GM12878 (cell line): ENCODE measurements around the gene FBXL14. TPM values are rescaled to one million over a fixed set of nuclear protein-coding genes. Genes with fewer than 3 reads are reported as not detected.

Source experiments
- ATAC-seq: fragments of 200-7000 bp; cut with Tn5 transposase; 3 replicates; pipeline ENCODE4 v1.9.1; 2020; ENCODE audit warnings: mild to moderate bottlenecking, moderate library complexity
- BruUV-seq: library from RNA; stranded (reverse); fragments of 400-500 nt; replicated peaks from 2 replicates; lab custom pipeline; 2021; lab: Mats Ljungman, UMichigan
- CTCF ChIA-PET: fragments of 300-600 bp; sonication (Branson Sonifier 250); formaldehyde crosslinking; extraction: SDS; loops from one replicate; lab custom pipeline; 2021; ENCODE audit warnings: inconsistent platforms; lab: Yijun Ruan, JAX
- POLR2A ChIA-PET: fragments of 350-600 bp; formaldehyde crosslinking; extraction: SDS; loops from one replicate; lab custom pipeline; 2021; ENCODE audit warnings: inconsistent platforms; lab: Charles Lee
- RAD21 ChIA-PET: fragments of 300-600 bp; sonication (Branson Sonifier 250); formaldehyde crosslinking; loops from one replicate; lab custom pipeline; 2023; ENCODE audit warnings: antibody characterized with exemption; ENCODE audit not compliant: unreplicated experiment; lab: Charles Lee
- SMC1A ChIA-PET: fragments of 300-600 bp; sonication (Branson Sonifier 250); formaldehyde crosslinking; loops from one replicate; lab custom pipeline; 2023; ENCODE audit not compliant: unreplicated experiment, uncharacterized antibody; lab: Charles Lee
- DNase-seq: peaks from one replicate; pipeline ENCODE4 v3.0.0-alpha.2; 2011; ENCODE audit warnings: low read depth, low spot score
- FAIRE-seq: peaks from 3 replicates; lab custom pipeline; 2011; peaks lifted over from hg19 to GRCh38; lab: Jason Lieb, UNC
- H2AFZ ChIP-seq: 2 replicates; pipeline ENCODE4 v1.6.0; 2011; ENCODE audit warnings: low read depth, low read length, control low read depth; ENCODE audit not compliant: control insufficient read depth
- H3K27ac ChIP-seq: 2 replicates; pipeline ENCODE4 v1.5.1; 2011; ENCODE audit warnings: control low read depth; ENCODE audit not compliant: control insufficient read depth, insufficient read depth
- H3K27me3 ChIP-seq, 2 experiments: replicated peaks in 1 of 2; 2 replicates each; pipeline versions ENCODE4 v1.6.0 to v1.6.1; 2011; ENCODE audit warnings: low read length in 1 of 2; ENCODE audit not compliant: control insufficient read depth in 2 of 2, insufficient read depth in 2 of 2
- H3K36me3 ChIP-seq, 2 experiments: 2 replicates each; pipeline ENCODE4 v1.5.1; 2011; ENCODE audit warnings: low read length in 1 of 2; ENCODE audit not compliant: control insufficient read depth in 2 of 2, insufficient read depth in 2 of 2
- H3K4me1 ChIP-seq: 2 replicates; pipeline ENCODE4 v1.6.1; 2011; ENCODE audit warnings: mild to moderate bottlenecking, low read length, moderate library complexity, mixed read lengths; ENCODE audit not compliant: control insufficient read depth, insufficient read depth
- H3K4me2 ChIP-seq: 2 replicates; pipeline ENCODE4 v1.6.0; 2011; ENCODE audit warnings: control low read depth; ENCODE audit not compliant: control insufficient read depth, insufficient read depth
- H3K4me3 ChIP-seq: fragments of 200-600 bp; sonication (generic); 2 replicates; pipeline ENCODE4 v1.5.1; 2016
- H3K79me2 ChIP-seq: 2 replicates; pipeline ENCODE4 v1.6.0; 2011; ENCODE audit warnings: low read length; ENCODE audit not compliant: control insufficient read depth, insufficient read depth
- H3K9ac ChIP-seq: 2 replicates; pipeline ENCODE4 v1.8.0; 2011; ENCODE audit warnings: low read length, control low read depth, mixed read lengths; ENCODE audit not compliant: control insufficient read depth, insufficient read depth
- H3K9me3 ChIP-seq: replicated peaks from 3 replicates; pipeline ENCODE4 v1.5.1; 2011; ENCODE audit warnings: mild to moderate bottlenecking, low read length; ENCODE audit not compliant: control insufficient read depth, insufficient read depth
- H4K20me1 ChIP-seq: 2 replicates; pipeline ENCODE4 v1.6.0; 2011; ENCODE audit not compliant: control insufficient read depth, insufficient read depth
- FOS ChIP-seq: IDR thresholded peaks from 3 replicates; pipeline ENCODE4 v1.6.1; 2011; ENCODE audit warnings: borderline replicate concordance; ENCODE audit not compliant: insufficient read length; ENCODE audit errors: extremely low read depth
- GATAD2B ChIP-seq: fragments of 450-650 bp; conservative IDR thresholded peaks from 2 replicates; pipeline ENCODE4 v1.6.1; 2017; ENCODE audit warnings: low read depth, mild to moderate bottlenecking, moderate library complexity
- IRF3 ChIP-seq: fragments of 450-650 bp; IDR thresholded peaks from 2 replicates; pipeline ENCODE4 v1.6.1; 2014; ENCODE audit warnings: mild to moderate bottlenecking
- LARP7 ChIP-seq: fragments of 450-650 bp; IDR thresholded peaks from 2 replicates; pipeline ENCODE4 v1.6.1; 2017; ENCODE audit warnings: mild to moderate bottlenecking
- MEF2B ChIP-seq: fragments of 450-650 bp; IDR thresholded peaks from 2 replicates; pipeline ENCODE4 v1.6.1; 2018; ENCODE audit warnings: mild to moderate bottlenecking, moderate library complexity; ENCODE audit not compliant: partially characterized antibody, poor library complexity, severe bottlenecking
- MYB ChIP-seq: fragments of 150-350 bp; IDR thresholded peaks from 2 replicates; pipeline ENCODE4 v1.6.1; 2014; ENCODE audit warnings: mild to moderate bottlenecking, low read depth, low read length, borderline replicate concordance
- NRF1 ChIP-seq: conservative IDR thresholded peaks from 2 replicates; pipeline ENCODE4 v1.6.1; 2011; ENCODE audit warnings: mild to moderate bottlenecking, low read depth, low read length, improper control_type of control experiment
- RAD21 ChIP-seq: IDR thresholded peaks from 2 replicates; pipeline ENCODE4 v1.6.1; 2011; ENCODE audit warnings: mild to moderate bottlenecking, low read depth, low read length, moderate library complexity; ENCODE audit not compliant: insufficient read depth
- TARDBP ChIP-seq: IDR thresholded peaks from 2 replicates; pipeline ENCODE4 v1.6.1; 2016; ENCODE audit warnings: borderline replicate concordance
- TCF12 ChIP-seq: IDR thresholded peaks from 2 replicates; pipeline ENCODE4 v1.6.1; 2011; ENCODE audit warnings: low read depth, mild to moderate bottlenecking, low read length
- TCF7 ChIP-seq: IDR thresholded peaks from 2 replicates; pipeline ENCODE4 v1.6.1; 2014; ENCODE audit warnings: antibody characterized with exemption, borderline replicate concordance
- USF1 ChIP-seq: IDR thresholded peaks from 2 replicates; pipeline ENCODE4 v1.6.1; 2011; ENCODE audit warnings: borderline replicate concordance, low read depth, mild to moderate bottlenecking, moderate library complexity, mixed read lengths, low read length; ENCODE audit not compliant: insufficient read depth; ENCODE audit errors: extremely low read length
- WGBS: methylation state at CpG from one replicate; pipeline ENCODE4 v1.1.6; 2016; ENCODE audit warnings: low lambda C conversion rate; ENCODE audit not compliant: insufficient replicate concordance, insufficient coverage; ENCODE audit errors: missing lambda C conversion rate; 5-methylcytosine and 5-hydroxymethylcytosine counted together
- in situ Hi-C: fragments of 300-500 bp; cut with MboI; formaldehyde crosslinking; loops from 9 replicates; pipeline ENCODE4 v1.14.3; 2018; ENCODE audit warnings: mixed read lengths
- intact Hi-C: fragments of 100-400 bp; cut with micrococcal nuclease; formaldehyde crosslinking; loops from one replicate; pipeline ENCODE4 v1.14.2; 2022; ENCODE audit not compliant: unreplicated experiment
- polyA plus RNA-seq, 11 experiments: library from polyadenylated mRNA; depleted of rRNA in 4 of 11; unstranded in 6 of 11; stranded (reverse) in 5 of 11; fragments of >200 nt; fragmentation: Nextera tagmentation in 4 of 11; fragmentation: Illumina TruSeq in 1 of 11; extraction: Ambion mirVana in 4 of 11; extraction: Trizol in 1 of 11; gene quantifications; 1 replicate in 1 of 11; 2 replicates in 10 of 11; pipeline versions ENCODE4 v1.2.1 to v1.2.3, GENCODE V29; 2011 to 2016; ENCODE audit warnings: inconsistent platforms in 2 of 11, missing spikeins in 2 of 11, low read depth in 1 of 11
- total RNA-seq, 4 experiments: library from RNA; depleted of rRNA in 3 of 4; stranded (reverse); fragments of >200 nt in 3 of 4; fragmentation: Illumina TruSeq in 1 of 4; extraction: Trizol in 1 of 4; gene quantifications; 2 replicates each; pipeline versions ENCODE4 v1.2.1 to v1.2.3, GENCODE V29; 2013 to 2021
- TF ChIP-seq, protein P1 (sequence below): fragments of 450-650 bp; IDR thresholded peaks from 2 replicates; pipeline ENCODE4 v1.6.1; 2017; ENCODE audit warnings: mild to moderate bottlenecking, low read depth, inconsistent platforms; ENCODE audit not compliant: poor library complexity, severe bottlenecking
- TF ChIP-seq, protein P2 (sequence below): IDR thresholded peaks from 2 replicates; pipeline ENCODE4 v1.6.1; 2012; ENCODE audit warnings: improper control_type of control experiment, low read depth, low read length; ENCODE audit not compliant: insufficient replicate concordance

Gene FBXL14
- total and polyA plus RNA-seq, 10 of the 15 experiments (the other 5 are each of a cell fraction or from before 2014, with no cell fraction given), result 0.44 to 19.0 (median 2.9) TPM

DNA sequence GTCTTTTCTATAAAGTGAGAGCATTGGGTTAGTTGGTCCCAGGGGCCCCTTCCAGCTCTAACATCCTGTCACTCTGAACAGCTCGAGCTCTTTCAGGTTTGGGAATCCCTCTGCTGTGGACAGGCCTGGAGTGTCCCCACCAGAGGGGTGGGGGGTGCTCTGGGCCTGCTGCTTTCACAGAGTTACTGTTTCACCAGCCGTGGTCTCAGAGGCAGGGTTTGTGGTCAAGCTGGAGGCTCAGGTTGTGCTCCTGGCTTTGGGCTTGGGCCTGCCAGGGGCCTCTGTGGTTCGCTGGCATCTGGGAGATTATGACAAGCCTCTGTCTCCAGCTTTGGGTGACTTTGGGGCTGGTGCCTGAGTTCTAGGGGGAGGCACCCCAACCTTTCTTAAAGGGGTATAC lies 59.6 kb downstream of the FBXL14 start:
- ChIA-PET RAD21 (interaction anchor here (0.6 to 6.3 kb wide), 11 partner anchors 18 to 416 kb away, joined by 3 to 55 read pairs (median 5); no protein-coding TSS in a partner anchor), SMC1A (interaction anchor here (0.9 to 6.3 kb wide), 17 partner anchors 9 to 442 kb away, joined by 3 to 56 read pairs (median 6); no protein-coding TSS in a partner anchor), CTCF (interaction anchor here (0.8 to 5.4 kb wide), 9 partner anchors 11 to 426 kb away, joined by 3 to 55 read pairs (median 5); no protein-coding TSS in a partner anchor), POLR2A (interaction anchor here (0.5 to 4.7 kb wide), 11 partner anchors 8 to 857 kb away, joined by 3 to 43 read pairs (median 4); no protein-coding TSS in a partner anchor)
- Histone ChIP-seq H3K36me3 (no peaks in the 10 kb centered on the region), H3K4me2 (peak overlapping the region; percentile 100), H3K27ac (peak overlapping the region; percentile 37), H3K9ac (peak overlapping the region; percentile 66; the same call in 1 of the 2 replicates), H3K27me3 (no peaks in the 10 kb centered on the region), H4K20me1 (no peaks in the 10 kb centered on the region), H3K79me2 (peaks cover 34% of the 10 kb centered on the region), H3K9me3 (no peaks in the 10 kb centered on the region), H2AFZ (peak overlapping the region; percentile 15; the same call in 1 of the 2 replicates), H3K4me3 (peak overlapping the region; percentile 28; the same call in 1 of the 2 replicates), H3K4me1 (peaks cover 37% of the 10 kb centered on the region)
- ATAC-seq (peak; percentile 50), FAIRE-seq (no peak), DNase-seq (peak; percentile 54)
- in situ Hi-C loops, result no loop called here
- BruUV-seq, result no TSS peak
- WGBS, result 2% methylated on average over 3 of the region's 3 CpGs
- intact Hi-C loops, result loop anchor here (5.0 kb wide), 2 partner anchors 112 to 417 kb away; no protein-coding TSS in a partner anchor
- no peak for TF ChIP-seq USF1
- no peak for TF ChIP-seq FOS
- no peak for TF ChIP-seq TCF12
- TF ChIP-seq IRF3, result no peak
- TF ChIP-seq TCF7, result no peak
- TF ChIP-seq, protein P1, sequence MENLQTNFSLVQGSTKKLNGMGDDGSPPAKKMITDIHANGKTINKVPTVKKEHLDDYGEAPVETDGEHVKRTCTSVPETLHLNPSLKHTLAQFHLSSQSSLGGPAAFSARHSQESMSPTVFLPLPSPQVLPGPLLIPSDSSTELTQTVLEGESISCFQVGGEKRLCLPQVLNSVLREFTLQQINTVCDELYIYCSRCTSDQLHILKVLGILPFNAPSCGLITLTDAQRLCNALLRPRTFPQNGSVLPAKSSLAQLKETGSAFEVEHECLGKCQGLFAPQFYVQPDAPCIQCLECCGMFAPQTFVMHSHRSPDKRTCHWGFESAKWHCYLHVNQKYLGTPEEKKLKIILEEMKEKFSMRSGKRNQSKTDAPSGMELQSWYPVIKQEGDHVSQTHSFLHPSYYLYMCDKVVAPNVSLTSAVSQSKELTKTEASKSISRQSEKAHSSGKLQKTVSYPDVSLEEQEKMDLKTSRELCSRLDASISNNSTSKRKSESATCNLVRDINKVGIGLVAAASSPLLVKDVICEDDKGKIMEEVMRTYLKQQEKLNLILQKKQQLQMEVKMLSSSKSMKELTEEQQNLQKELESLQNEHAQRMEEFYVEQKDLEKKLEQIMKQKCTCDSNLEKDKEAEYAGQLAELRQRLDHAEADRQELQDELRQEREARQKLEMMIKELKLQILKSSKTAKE, result no peak
- peak; percentile 60 for TF ChIP-seq MEF2B
- TF ChIP-seq TARDBP, result no peak
- no peak for TF ChIP-seq MYB
- TF ChIP-seq NRF1, result no peak
- TF ChIP-seq LARP7, result no peak
- TF ChIP-seq, protein P2, sequence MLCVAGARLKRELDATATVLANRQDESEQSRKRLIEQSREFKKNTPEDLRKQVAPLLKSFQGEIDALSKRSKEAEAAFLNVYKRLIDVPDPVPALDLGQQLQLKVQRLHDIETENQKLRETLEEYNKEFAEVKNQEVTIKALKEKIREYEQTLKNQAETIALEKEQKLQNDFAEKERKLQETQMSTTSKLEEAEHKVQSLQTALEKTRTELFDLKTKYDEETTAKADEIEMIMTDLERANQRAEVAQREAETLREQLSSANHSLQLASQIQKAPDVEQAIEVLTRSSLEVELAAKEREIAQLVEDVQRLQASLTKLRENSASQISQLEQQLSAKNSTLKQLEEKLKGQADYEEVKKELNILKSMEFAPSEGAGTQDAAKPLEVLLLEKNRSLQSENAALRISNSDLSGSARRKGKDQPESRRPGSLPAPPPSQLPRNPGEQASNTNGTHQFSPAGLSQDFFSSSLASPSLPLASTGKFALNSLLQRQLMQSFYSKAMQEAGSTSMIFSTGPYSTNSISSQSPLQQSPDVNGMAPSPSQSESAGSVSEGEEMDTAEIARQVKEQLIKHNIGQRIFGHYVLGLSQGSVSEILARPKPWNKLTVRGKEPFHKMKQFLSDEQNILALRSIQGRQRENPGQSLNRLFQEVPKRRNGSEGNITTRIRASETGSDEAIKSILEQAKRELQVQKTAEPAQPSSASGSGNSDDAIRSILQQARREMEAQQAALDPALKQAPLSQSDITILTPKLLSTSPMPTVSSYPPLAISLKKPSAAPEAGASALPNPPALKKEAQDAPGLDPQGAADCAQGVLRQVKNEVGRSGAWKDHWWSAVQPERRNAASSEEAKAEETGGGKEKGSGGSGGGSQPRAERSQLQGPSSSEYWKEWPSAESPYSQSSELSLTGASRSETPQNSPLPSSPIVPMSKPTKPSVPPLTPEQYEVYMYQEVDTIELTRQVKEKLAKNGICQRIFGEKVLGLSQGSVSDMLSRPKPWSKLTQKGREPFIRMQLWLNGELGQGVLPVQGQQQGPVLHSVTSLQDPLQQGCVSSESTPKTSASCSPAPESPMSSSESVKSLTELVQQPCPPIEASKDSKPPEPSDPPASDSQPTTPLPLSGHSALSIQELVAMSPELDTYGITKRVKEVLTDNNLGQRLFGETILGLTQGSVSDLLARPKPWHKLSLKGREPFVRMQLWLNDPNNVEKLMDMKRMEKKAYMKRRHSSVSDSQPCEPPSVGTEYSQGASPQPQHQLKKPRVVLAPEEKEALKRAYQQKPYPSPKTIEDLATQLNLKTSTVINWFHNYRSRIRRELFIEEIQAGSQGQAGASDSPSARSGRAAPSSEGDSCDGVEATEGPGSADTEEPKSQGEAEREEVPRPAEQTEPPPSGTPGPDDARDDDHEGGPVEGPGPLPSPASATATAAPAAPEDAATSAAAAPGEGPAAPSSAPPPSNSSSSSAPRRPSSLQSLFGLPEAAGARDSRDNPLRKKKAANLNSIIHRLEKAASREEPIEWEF, result no peak
- no peak for TF ChIP-seq RAD21
- peak; percentile 19; the same call in 1 of the 2 replicates for TF ChIP-seq GATAD2B
